Smooth muscle cell (in vitro differentiated cells): ENCODE data around the gene SCN5A. TPM values are rescaled to one million over a fixed set of nuclear protein-coding genes. Genes with fewer than 3 reads are reported as not detected.

ENCODE experiments used
- DNase-seq: peaks from one replicate; lab custom pipeline; 2025; ENCODE audit not compliant: unreplicated experiment; lab: John Stamatoyannopoulos, UW
- H2AFZ ChIP-seq: fragments of 200-600 bp; sonication (generic); 2 replicates; pipeline ENCODE4 v1.6.0; 2016; ENCODE audit warnings: antibody characterized with exemption, low read depth, mild to moderate bottlenecking
- H3F3A ChIP-seq: fragments of 200-600 bp; sonication (generic); 2 replicates; pipeline ENCODE4 v1.6.0; 2017; ENCODE audit warnings: antibody characterized with exemption, low read depth
- H3K27ac ChIP-seq: fragments of 200-600 bp; sonication (generic); 2 replicates; pipeline ENCODE4 v1.5.1; 2016; ENCODE audit warnings: low read depth, mild to moderate bottlenecking
- H3K27me3 ChIP-seq: fragments of 200-600 bp; sonication (generic); 2 replicates; pipeline ENCODE4 v1.6.1; 2016; ENCODE audit warnings: low read depth, mild to moderate bottlenecking
- H3K36me3 ChIP-seq: fragments of 200-600 bp; sonication (generic); 2 replicates; pipeline ENCODE4 v1.5.1; 2016; ENCODE audit warnings: low read depth
- H3K4me1 ChIP-seq: fragments of 200-600 bp; sonication (generic); 2 replicates; pipeline ENCODE4 v1.5.1; 2016; ENCODE audit warnings: low read depth
- H3K4me2 ChIP-seq: fragments of 200-600 bp; sonication (generic); 2 replicates; pipeline ENCODE4 v1.6.0; 2016; ENCODE audit warnings: mild to moderate bottlenecking
- H3K4me3 ChIP-seq: fragments of 200-600 bp; sonication (generic); 2 replicates; pipeline ENCODE4 v1.5.1; 2016; ENCODE audit warnings: mild to moderate bottlenecking
- H3K79me2 ChIP-seq: fragments of 200-600 bp; sonication (generic); 2 replicates; pipeline ENCODE4 v1.6.0; 2016; ENCODE audit warnings: low read depth, mild to moderate bottlenecking
- H3K9ac ChIP-seq: fragments of 200-600 bp; sonication (generic); 2 replicates; pipeline ENCODE4 v1.6.0; 2016; ENCODE audit warnings: low read depth
- H3K9me3 ChIP-seq: fragments of 200-600 bp; sonication (generic); replicated peaks from 2 replicates; pipeline ENCODE4 v1.5.1; 2016; ENCODE audit warnings: low read depth
- H4K20me1 ChIP-seq: fragments of 200-600 bp; sonication (generic); 2 replicates; pipeline ENCODE4 v1.6.0; 2016; ENCODE audit warnings: low read depth
- WGBS: methylation state at CpG from one replicate; pipeline ENCODE4 v1.1.7; 2016; ENCODE audit warnings: low lambda C conversion rate; 5-methylcytosine and 5-hydroxymethylcytosine counted together
- polyA plus RNA-seq: library from polyadenylated mRNA; unstranded; fragments of >200 nt; fragmentation: Nextera tagmentation; extraction: Ambion mirVana; gene quantifications from 2 replicates; pipeline ENCODE4 v1.2.1, GENCODE V29; 2016
- total RNA-seq: library from RNA; depleted of rRNA; stranded (reverse); fragments of >200 nt; gene quantifications from 2 replicates; pipeline ENCODE4 v1.2.3, GENCODE V29; 2014
- TF ChIP-seq, protein P1 (sequence below): fragments of 200-600 bp; sonication (generic); IDR thresholded peaks from 2 replicates; pipeline ENCODE4 v1.5.1; 2017; ENCODE audit warnings: borderline replicate concordance, mild to moderate bottlenecking, antibody characterized with exemption; ENCODE audit not compliant: insufficient read depth, poor library complexity, severe bottlenecking

SCN5A gene
- total and polyA plus RNA-seq, 2 experiments from 2014 or later, result 0.93 to 3.4 TPM

- Histone ChIP-seq H3K9me3 (no peaks in the 10 kb centered on the region), H3F3A (no peaks in the 10 kb centered on the region), H3K9ac (no peak overlapping the region), H3K4me2 (no peak overlapping the region), H3K4me3 (no peak overlapping the region), H3K36me3 (no peaks in the 10 kb centered on the region), H2AFZ (no peak overlapping the region), H4K20me1 (no peaks in the 10 kb centered on the region), H3K27me3 (no peaks in the 10 kb centered on the region), H3K79me2 (no peaks in the 10 kb centered on the region), H3K27ac (no peak overlapping the region), H3K4me1 (no peaks in the 10 kb centered on the region)
- no peak for DNase-seq
- WGBS, result 89% methylated on average over 20 of the region's 20 CpGs
- TF ChIP-seq, protein P1, sequence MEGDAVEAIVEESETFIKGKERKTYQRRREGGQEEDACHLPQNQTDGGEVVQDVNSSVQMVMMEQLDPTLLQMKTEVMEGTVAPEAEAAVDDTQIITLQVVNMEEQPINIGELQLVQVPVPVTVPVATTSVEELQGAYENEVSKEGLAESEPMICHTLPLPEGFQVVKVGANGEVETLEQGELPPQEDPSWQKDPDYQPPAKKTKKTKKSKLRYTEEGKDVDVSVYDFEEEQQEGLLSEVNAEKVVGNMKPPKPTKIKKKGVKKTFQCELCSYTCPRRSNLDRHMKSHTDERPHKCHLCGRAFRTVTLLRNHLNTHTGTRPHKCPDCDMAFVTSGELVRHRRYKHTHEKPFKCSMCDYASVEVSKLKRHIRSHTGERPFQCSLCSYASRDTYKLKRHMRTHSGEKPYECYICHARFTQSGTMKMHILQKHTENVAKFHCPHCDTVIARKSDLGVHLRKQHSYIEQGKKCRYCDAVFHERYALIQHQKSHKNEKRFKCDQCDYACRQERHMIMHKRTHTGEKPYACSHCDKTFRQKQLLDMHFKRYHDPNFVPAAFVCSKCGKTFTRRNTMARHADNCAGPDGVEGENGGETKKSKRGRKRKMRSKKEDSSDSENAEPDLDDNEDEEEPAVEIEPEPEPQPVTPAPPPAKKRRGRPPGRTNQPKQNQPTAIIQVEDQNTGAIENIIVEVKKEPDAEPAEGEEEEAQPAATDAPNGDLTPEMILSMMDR, result no peak
Observed at GRCh38 chr3:38588995-38589937, 60.2 kb downstream of the SCN5A start.

GRCh38 chr3:38588371-38588971 lies 61.0 kb downstream of the SCN5A start:
- no peak overlapping the region for H3K4me2 ChIP-seq
- H3K27ac ChIP-seq, result no peak overlapping the region
- H3K36me3 ChIP-seq, result no peaks in the 10 kb centered on the region
- H3K4me3 ChIP-seq, result no peak overlapping the region
- H4K20me1 ChIP-seq, result no peaks in the 10 kb centered on the region
- no peaks in the 10 kb centered on the region for H3K27me3 ChIP-seq
- WGBS, result 69% methylated on average over 8 of the region's 10 CpGs
- no peaks in the 10 kb centered on the region for H3K4me1 ChIP-seq
- H3K9me3 ChIP-seq, result no peaks in the 10 kb centered on the region
- DNase-seq, result no peak
- no peaks in the 10 kb centered on the region for H3F3A ChIP-seq
- TF ChIP-seq, protein P1, result no peak
- no peak overlapping the region for H2AFZ ChIP-seq
- H3K79me2 ChIP-seq, result no peaks in the 10 kb centered on the region
- H3K9ac ChIP-seq, result no peak overlapping the region

DNA sequence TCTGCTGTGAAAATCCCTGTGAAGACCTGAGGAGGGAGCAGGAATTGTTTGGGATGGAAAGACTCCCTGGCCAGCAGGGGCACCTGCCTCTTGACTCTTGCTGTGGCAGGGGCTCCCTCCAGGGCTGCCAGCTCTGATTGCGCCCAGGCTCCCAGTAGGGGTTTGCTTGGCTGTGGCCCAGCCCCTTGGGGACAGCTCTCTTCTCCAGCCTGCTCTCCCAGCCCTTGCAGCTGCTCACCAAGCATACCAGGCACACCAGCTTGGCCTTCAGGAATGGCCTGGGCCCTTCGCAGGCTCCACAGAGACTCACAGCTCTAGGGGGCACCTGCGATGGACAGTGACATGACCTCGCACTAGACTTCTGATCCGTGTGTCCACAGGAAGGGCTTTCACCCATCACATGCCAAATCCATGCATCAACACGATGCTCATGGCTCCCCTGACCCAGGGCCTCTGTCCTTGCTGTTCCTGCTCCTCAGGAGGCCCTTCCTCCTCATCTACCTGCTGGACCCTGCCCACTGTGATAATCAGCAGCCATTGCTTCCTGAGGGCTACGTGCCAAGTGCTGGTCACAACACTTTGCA lies 61.8 kb downstream of the SCN5A start:
- no peak overlapping the region for H3K27ac ChIP-seq
- H3K9me3 ChIP-seq, result no peaks in the 10 kb centered on the region
- H3K79me2 ChIP-seq, result no peaks in the 10 kb centered on the region
- DNase-seq, result no peak
- TF ChIP-seq, protein P1, result no peak
- WGBS, result 82% methylated on average over 6 of the region's 7 CpGs
- no peaks in the 10 kb centered on the region for H3K4me1 ChIP-seq
- H3K4me2 ChIP-seq, result no peak overlapping the region
- no peaks in the 10 kb centered on the region for H3K36me3 ChIP-seq
- H3K9ac ChIP-seq, result no peak overlapping the region
- no peaks in the 10 kb centered on the region for H3K27me3 ChIP-seq
- no peak overlapping the region for H2AFZ ChIP-seq
- H3K4me3 ChIP-seq, result no peak overlapping the region
- H4K20me1 ChIP-seq, result no peaks in the 10 kb centered on the region
- H3F3A ChIP-seq, result no peaks in the 10 kb centered on the region
